A549 treated with CORT108297 at 1 μM for 4 hours (cell line): Measurements from ENCODE around the gene UXT. TPM values are rescaled to one million over a fixed set of nuclear protein-coding genes. Genes with fewer than 3 reads are reported as not detected.

Experiments used
- total RNA-seq: library from RNA; stranded (reverse); fragments of 200-300 nt; extraction: Qiagen RNA extraction; gene quantifications from 5 replicates; pipeline ENCODE4 v1.2.3, GENCODE V29; 2022

UXT gene
- 147 to 192 TPM (median 175 TPM) in 5 replicates for total RNA-seq

GRCh38 chrX:47658684-47659420 lies at the start of gene UXT:
TSS of gene UXT (minus strand) at chrX:47659180. CDS start at chrX:47658927, 253 bp downstream.

DNA sequence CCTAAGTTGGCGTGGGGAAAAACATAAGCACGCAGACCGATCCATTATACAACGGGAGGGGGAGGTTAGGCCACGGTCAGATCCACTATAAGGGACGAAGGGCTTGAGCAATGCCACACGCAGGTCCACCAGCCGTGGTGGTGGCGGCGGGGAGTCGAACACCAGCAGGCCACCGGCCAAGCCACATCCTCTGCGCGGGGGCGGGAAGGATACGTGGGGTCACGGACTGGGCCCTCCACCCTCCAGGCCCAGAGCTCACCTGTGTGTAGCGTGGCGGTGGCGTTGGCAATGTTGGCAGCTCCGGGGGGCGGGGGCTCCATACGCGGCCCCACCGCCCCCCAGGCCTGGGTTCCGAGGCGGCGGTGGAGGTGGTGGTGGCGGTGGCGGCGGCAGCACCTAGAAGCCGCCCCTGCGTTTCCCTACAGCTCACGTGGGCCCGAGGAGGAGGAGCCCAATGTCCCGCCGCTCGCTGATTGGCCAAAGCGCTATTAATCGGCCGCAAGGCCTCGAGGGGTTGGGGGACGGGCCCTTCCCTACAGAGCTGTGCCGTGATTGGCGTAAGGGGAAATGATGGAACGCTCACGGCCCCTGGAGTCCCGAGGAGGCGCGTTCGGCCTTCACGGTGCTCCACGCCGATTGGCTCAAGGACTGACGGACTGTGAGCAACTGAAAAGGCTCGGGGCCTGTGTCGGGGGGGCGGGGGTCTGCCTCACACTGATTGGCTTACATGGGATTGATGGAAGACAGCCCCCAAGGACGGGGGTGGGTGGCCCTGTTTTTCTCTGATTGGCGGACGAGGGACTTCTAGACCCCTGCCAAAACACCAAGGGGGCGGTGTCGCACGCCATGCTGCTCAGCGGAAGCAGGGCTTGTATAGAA lies 8.6 kb downstream of the UXT start, which contains the start of gene ELK1:
Gene ELK1, minus strand, starts transcription at position 400 of the 879 bp plus-strand sequence. CDS start 9,122 bp downstream, outside the sequence.

GRCh38 chrX:47629419-47630200 lies 29.4 kb downstream of the UXT start, which contains the start of gene CFP:
TSS of gene CFP (minus strand) at chrX:47629930. CDS start at chrX:47629844, 86 bp downstream.

GRCh38 chrX:47619486-47620302 lies 39.3 kb downstream of the UXT start, which contains the start of gene SYN1:
TSS of gene SYN1 (minus strand) at chrX:47619857. CDS start at chrX:47619728, 129 bp downstream.

Other genes with a start within 250 kb of the UXT start
- gene ZNF41, start 176.0 kb downstream of the UXT start, total RNA-seq = 3.5 to 4.7 TPM (median 3.8 TPM) in 5 replicates
- gene ARAF, start 98.0 kb downstream of the UXT start, total RNA-seq = 45.2 to 58.2 TPM (median 55.5 TPM) in 5 replicates
- 262 to 288 TPM (median 280 TPM) in 5 replicates for gene TIMP1, start 76.7 kb downstream of the UXT start, total RNA-seq
- gene SYN1, start 39.3 kb downstream of the UXT start, total RNA-seq = 0.15 to 0.35 TPM (median 0.15 TPM) in 5 replicates
- gene CFP, start 29.2 kb downstream of the UXT start, total RNA-seq = 0.37 to 0.84 TPM (median 0.42 TPM) in 5 replicates
- 31.9 to 40.8 TPM (median 37.1 TPM) in 5 replicates for gene ELK1, start 8.6 kb downstream of the UXT start, total RNA-seq
- 3.5 to 6.3 TPM (median 5.9 TPM) in 5 replicates for gene ZNF81, start 177.7 kb upstream of the UXT start, total RNA-seq